A549 (cell line): ENCODE measurements around the gene CGB3. TPM values are rescaled to one million over a fixed set of nuclear protein-coding genes. Genes with fewer than 3 reads are reported as not detected.

Source experiments
- ATAC-seq, 2 experiments: fragments of 200-7000 bp in 1 of 2; fragments of >200 bp in 1 of 2; cut with Nextera tagmentation in 1 of 2; cut with Tn5 transposase in 1 of 2; 3 replicates each; pipeline versions ENCODE4 v1.8.0 to v1.9.1; 2018 to 2020; ENCODE audit warnings: mild to moderate bottlenecking in 1 of 2, moderate library complexity in 1 of 2
- CTCF ChIA-PET: fragments of 300-600 bp; sonication (Branson Sonifier 250); formaldehyde crosslinking; extraction: SDS; loops from one replicate; lab custom pipeline; 2021; ENCODE audit warnings: antibody characterized with exemption, inconsistent platforms; lab: Yijun Ruan, JAX
- POLR2A ChIA-PET: fragments of 350-600 bp; formaldehyde crosslinking; extraction: SDS; loops from one replicate; lab custom pipeline; 2021; ENCODE audit warnings: antibody characterized with exemption, inconsistent platforms; lab: Yijun Ruan, JAX
- DNase-seq, 2 experiments: peaks; one replicate each; pipeline versions ENCODE4 v3.0.0 to v3.0.0-alpha.2; 2011 to 2016; ENCODE audit warnings: low read depth in 1 of 2, low spot score in 1 of 2
- FAIRE-seq: peaks from 2 replicates; lab custom pipeline; 2011; peaks lifted over from hg19 to GRCh38; lab: Jason Lieb, UNC
- H3K27ac ChIP-seq, 2 experiments: fragments of >200 bp; sonication (Bioruptor Twin); formaldehyde crosslinking; 3 replicates each; pipeline ENCODE4 v1.5.1; 2016 to 2017
- H3K4me1 ChIP-seq: fragments of >200 bp; sonication (Bioruptor Twin); formaldehyde crosslinking; 3 replicates; pipeline ENCODE4 v1.6.1; 2016
- H3K4me2 ChIP-seq: fragments of >200 bp; sonication (Bioruptor Twin); formaldehyde crosslinking; 3 replicates; pipeline ENCODE4 v1.6.1; 2016
- H3K4me3 ChIP-seq: fragments of >200 bp; sonication (Bioruptor Twin); formaldehyde crosslinking; 3 replicates; pipeline ENCODE4 v1.5.1; 2016
- H3K9me3 ChIP-seq: fragments of >200 bp; sonication (Bioruptor Twin); formaldehyde crosslinking; 3 replicates; pipeline ENCODE4 v1.6.1; 2016
- CBX2 ChIP-seq: fragments of 200-600 bp; sonication (generic); IDR thresholded peaks from 2 replicates; pipeline ENCODE4 v1.6.1; 2016; ENCODE audit warnings: low read depth, mild to moderate bottlenecking, borderline replicate concordance
- CHD4 ChIP-seq: fragments of 200-600 bp; sonication (generic); IDR thresholded peaks from 2 replicates; pipeline ENCODE4 v1.6.1; 2016; ENCODE audit warnings: antibody characterized with exemption, mild to moderate bottlenecking, borderline replicate concordance
- EHF ChIP-seq: fragments of 250-450 bp; sonication (Bioruptor Pico); IDR thresholded peaks from 2 replicates; pipeline ENCODE4 v1.5.0; 2020; ENCODE audit warnings: mild to moderate bottlenecking
- EP300 ChIP-seq, 2 experiments: fragments of >200 bp; sonication (Bioruptor Twin); formaldehyde crosslinking; IDR thresholded peaks; 2 replicates in 1 of 2; 3 replicates in 1 of 2; pipeline ENCODE4 v1.6.1; 2016 to 2017
- FOSB ChIP-seq: fragments of 250-450 bp; sonication (Bioruptor Pico); IDR thresholded peaks from 2 replicates; pipeline ENCODE4 v1.5.0; 2020; ENCODE audit warnings: mild to moderate bottlenecking, moderate library complexity
- FOXS1 ChIP-seq: fragments of 250-450 bp; sonication (Bioruptor Pico); IDR thresholded peaks from 2 replicates; pipeline ENCODE4 v1.5.0; 2020; ENCODE audit warnings: mild to moderate bottlenecking, moderate library complexity
- HDAC2 ChIP-seq: fragments of 200-600 bp; sonication (generic); IDR thresholded peaks from 2 replicates; pipeline ENCODE4 v1.6.1; 2016
- HOXB5 ChIP-seq: fragments of 250-450 bp; sonication (Bioruptor Pico); IDR thresholded peaks from 2 replicates; pipeline ENCODE4 v1.5.0; 2020; ENCODE audit warnings: mild to moderate bottlenecking, moderate library complexity
- JUNB ChIP-seq: fragments of >200 bp; sonication (Bioruptor Twin); formaldehyde crosslinking; IDR thresholded peaks from 2 replicates; pipeline ENCODE4 v1.6.1; 2016
- KDM1A ChIP-seq: fragments of 200-600 bp; sonication (generic); IDR thresholded peaks from 2 replicates; pipeline ENCODE4 v1.6.1; 2016; ENCODE audit warnings: low read depth, mild to moderate bottlenecking
- KDM5A ChIP-seq: fragments of 200-600 bp; sonication (generic); IDR thresholded peaks from 2 replicates; pipeline ENCODE4 v1.6.1; 2016; ENCODE audit warnings: antibody characterized with exemption, mild to moderate bottlenecking
- MAFK ChIP-seq: fragments of 450-650 bp; IDR thresholded peaks from 2 replicates; pipeline ENCODE4 v1.6.1; 2014; ENCODE audit not compliant: partially characterized antibody
- MAZ ChIP-seq: fragments of 150-350 bp; IDR thresholded peaks from 2 replicates; pipeline ENCODE4 v1.6.1; 2014; ENCODE audit warnings: antibody characterized with exemption, low read depth, low read length, borderline replicate concordance
- NPAS2 ChIP-seq: fragments of 250-450 bp; sonication (Bioruptor Pico); IDR thresholded peaks from 2 replicates; pipeline ENCODE4 v1.8.0; 2022; ENCODE audit warnings: mild to moderate bottlenecking, moderate library complexity, borderline replicate concordance
- NR3C1 ChIP-seq: fragments of >200 bp; sonication (Bioruptor Twin); formaldehyde crosslinking; IDR thresholded peaks from 3 replicates; pipeline ENCODE4 v1.6.1; 2017
- PHF8 ChIP-seq: fragments of 200-600 bp; sonication (generic); IDR thresholded peaks from 2 replicates; pipeline ENCODE4 v1.6.1; 2016; ENCODE audit warnings: low read depth, mild to moderate bottlenecking, antibody characterized with exemption, moderate library complexity, borderline replicate concordance
- POLR2AphosphoS2 ChIP-seq: conservative IDR thresholded peaks from 2 replicates; pipeline ENCODE4 v1.6.1; 2012; ENCODE audit warnings: low read length, improper control_type of control experiment, inconsistent platforms
- SMC3 ChIP-seq: fragments of >200 bp; sonication (Bioruptor Twin); formaldehyde crosslinking; IDR thresholded peaks from 3 replicates; pipeline ENCODE4 v1.6.1; 2018; ENCODE audit warnings: inconsistent platforms
- TFCP2L1 ChIP-seq: fragments of 250-450 bp; sonication (Bioruptor Pico); IDR thresholded peaks from 2 replicates; pipeline ENCODE4 v1.5.0; 2021; ENCODE audit warnings: mild to moderate bottlenecking
- WGBS: methylation state at CpG from one replicate; pipeline ENCODE4 v1.1.6; 2017; ENCODE audit errors: missing lambda C conversion rate; 5-methylcytosine and 5-hydroxymethylcytosine counted together
- polyA plus RNA-seq, 4 experiments: library from polyadenylated mRNA; depleted of rRNA in 3 of 4; stranded (reverse); fragments of >200 nt; fragmentation: RNase III in 1 of 4; extraction: RNeasy Plus Mini Kit Qiagen cat#74134 plus additional on column Dnase treatment in 1 of 4; gene quantifications; 2 replicates in 3 of 4; 3 replicates in 1 of 4; pipeline ENCODE4 v1.2.3, GENCODE V29; 2011 to 2017
- TF ChIP-seq, protein P1 (sequence below): IDR thresholded peaks from 2 replicates; pipeline ENCODE4 v1.6.1; 2012; ENCODE audit warnings: low read depth, borderline replicate concordance
- TF ChIP-seq, protein P2 (sequence below): IDR thresholded peaks from 2 replicates; pipeline ENCODE4 v1.6.1; 2012
- TF ChIP-seq, protein P3 (sequence below): IDR thresholded peaks from 2 replicates; pipeline ENCODE4 v1.6.1; 2012
- TF ChIP-seq, protein P4 (sequence below): fragments of 250-450 bp; sonication (Bioruptor Pico); IDR thresholded peaks from 2 replicates; pipeline ENCODE4 v1.5.0; 2021; ENCODE audit warnings: mild to moderate bottlenecking, moderate library complexity, borderline replicate concordance

CGB3 gene
- polyA plus RNA-seq, 2 of the 4 experiments (the other 2 are of a cell fraction): 0.13 TPM; not detected in 1

DNA sequence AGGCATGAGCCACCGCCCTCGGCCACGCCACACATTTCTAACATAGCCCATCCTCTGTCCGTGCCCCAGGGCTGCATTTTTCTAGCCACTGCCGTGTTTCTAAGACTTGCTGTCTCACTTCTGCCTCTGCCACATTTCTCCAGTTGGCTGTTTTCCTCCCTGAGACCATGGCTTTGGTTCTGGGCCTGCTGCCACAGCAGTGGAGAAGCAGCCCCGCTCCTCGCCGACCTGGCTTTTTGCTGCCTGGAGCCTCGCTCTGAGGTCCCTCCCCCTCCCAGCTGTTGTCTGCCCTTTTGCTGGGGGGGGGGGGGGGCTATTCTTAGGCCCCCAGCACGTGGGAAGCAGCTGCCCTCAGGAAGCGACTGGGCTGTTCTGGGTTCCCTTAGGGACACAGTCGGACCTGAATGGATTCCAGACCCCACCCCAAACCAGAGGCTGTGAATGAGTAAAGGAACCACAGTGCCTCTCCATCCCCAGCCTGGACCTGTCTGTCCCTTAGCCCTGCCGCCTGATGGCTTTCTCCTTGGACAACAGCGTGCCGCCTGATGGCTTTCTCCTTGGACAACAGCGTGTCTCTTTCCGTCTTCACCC lies 34.3 kb downstream of the CGB3 start:
- Histone ChIP-seq H3K4me3 (no peak overlapping the region), H3K9me3 (no peaks in the 10 kb centered on the region), H3K4me2 (no peak overlapping the region)
- DNase-seq (no peak), FAIRE-seq (no peak), ATAC-seq (no peak)
- CTCF ChIA-PET: interaction anchor here (0.6 to 14.7 kb wide), 7 partner anchors 8 to 292 kb away, joined by 3 to 408 read pairs (median 5); partner anchors contain the start of genes CGB7 and LHB
- 85% methylated on average over 17 of the region's 17 CpGs for WGBS
- TF ChIP-seq SMC3: no peak
- TF ChIP-seq, all 56 proteins: peak for 0
- Histone ChIP-seq H3K4me1 (peaks cover 12% of the 10 kb centered on the region), H3K27ac (no peak overlapping the region)
- POLR2A ChIA-PET: no interaction called here

DNA sequence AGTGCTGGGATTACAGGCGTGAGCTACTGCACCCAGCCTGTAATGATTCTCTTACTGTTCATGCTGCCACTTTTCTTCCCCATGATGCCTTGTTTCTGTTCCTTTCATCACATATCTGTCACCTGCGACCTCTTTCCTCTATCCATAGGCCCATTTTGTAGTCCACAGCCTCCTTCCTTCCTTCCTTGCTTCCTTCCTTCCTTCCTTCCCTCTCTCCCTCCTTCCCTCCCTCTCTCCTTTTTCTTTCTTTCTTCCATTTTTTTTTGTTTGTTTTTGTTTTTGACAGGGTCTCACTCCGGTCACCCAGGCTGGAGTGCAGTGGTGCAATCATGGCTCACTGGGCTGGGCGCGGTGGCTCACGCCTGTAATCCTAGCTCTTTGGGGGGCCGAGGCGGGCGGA lies 35.3 kb downstream of the CGB3 start:
- DNase-seq: no peak
- FAIRE-seq: no peak
- H3K9me3 ChIP-seq: no peaks in the 10 kb centered on the region
- peaks cover 9% of the 10 kb centered on the region for H3K4me1 ChIP-seq
- no peak for ATAC-seq
- CTCF ChIA-PET: interaction anchor here (0.6 to 14.7 kb wide), 5 partner anchors 9 to 291 kb away, joined by 3 to 408 read pairs (median 4); partner anchors contain the start of gene LHB
- 93% methylated on average over 9 of the region's 9 CpGs for WGBS
- H3K4me2 ChIP-seq: no peak overlapping the region
- TF ChIP-seq CBX2 (no peak), EHF (CRISPR knock-in tag) (no peak), FOXS1 (CRISPR knock-in tag) (no peak), JUNB (no peak), SMC3 (no peak), KDM5A (no peak), MAZ (no peak), NPAS2 (CRISPR knock-in tag) (no peak), HDAC2 (no peak), NR3C1 (no peak), HOXB5 (CRISPR knock-in tag) (no peak)
- TF ChIP-seq, protein P1, sequence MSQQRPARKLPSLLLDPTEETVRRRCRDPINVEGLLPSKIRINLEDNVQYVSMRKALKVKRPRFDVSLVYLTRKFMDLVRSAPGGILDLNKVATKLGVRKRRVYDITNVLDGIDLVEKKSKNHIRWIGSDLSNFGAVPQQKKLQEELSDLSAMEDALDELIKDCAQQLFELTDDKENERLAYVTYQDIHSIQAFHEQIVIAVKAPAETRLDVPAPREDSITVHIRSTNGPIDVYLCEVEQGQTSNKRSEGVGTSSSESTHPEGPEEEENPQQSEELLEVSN: no peak
- TF ChIP-seq, protein P2, sequence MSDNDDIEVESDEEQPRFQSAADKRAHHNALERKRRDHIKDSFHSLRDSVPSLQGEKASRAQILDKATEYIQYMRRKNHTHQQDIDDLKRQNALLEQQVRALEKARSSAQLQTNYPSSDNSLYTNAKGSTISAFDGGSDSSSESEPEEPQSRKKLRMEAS: no peak
- TF ChIP-seq, protein P3, sequence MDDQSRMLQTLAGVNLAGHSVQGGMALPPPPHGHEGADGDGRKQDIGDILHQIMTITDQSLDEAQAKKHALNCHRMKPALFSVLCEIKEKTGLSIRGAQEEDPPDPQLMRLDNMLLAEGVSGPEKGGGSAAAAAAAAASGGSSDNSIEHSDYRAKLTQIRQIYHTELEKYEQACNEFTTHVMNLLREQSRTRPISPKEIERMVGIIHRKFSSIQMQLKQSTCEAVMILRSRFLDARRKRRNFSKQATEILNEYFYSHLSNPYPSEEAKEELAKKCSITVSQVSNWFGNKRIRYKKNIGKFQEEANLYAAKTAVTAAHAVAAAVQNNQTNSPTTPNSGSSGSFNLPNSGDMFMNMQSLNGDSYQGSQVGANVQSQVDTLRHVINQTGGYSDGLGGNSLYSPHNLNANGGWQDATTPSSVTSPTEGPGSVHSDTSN: no peak
- TF ChIP-seq, all 56 proteins: peak for 0
- Histone ChIP-seq H3K4me3 (no peak overlapping the region), H3K27ac (no peak overlapping the region)
- POLR2A ChIA-PET: no interaction called here

DNA sequence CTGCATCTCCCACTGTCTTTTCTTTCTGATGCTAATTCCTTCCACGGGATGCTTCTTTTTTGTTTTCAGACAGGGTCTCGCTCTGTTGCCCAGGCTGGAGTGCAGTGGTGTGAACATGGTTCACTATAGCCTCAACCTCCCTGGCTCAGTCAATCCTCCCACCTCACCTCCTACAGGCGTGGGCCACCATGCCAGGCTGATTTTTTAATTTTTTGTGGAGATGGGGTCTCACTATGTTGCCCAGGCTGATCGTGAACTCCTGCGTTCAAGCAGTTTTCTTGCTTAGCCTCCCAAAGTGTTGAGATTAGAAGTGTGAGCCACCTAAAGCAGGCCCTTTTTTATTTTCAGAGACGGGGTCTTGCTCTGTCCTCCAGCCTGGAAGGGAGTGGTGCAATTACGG lies 35.8 kb downstream of the CGB3 start:
- ChIA-PET CTCF (interaction anchor here (13.4 to 14.7 kb wide), 2 partner anchors 10 to 22 kb away, joined by 360 to 408 read pairs; partner anchors contain the start of gene LHB), POLR2A (no interaction called here)
- no peak for FAIRE-seq
- H3K27ac ChIP-seq: no peak overlapping the region
- ATAC-seq: no peak
- peaks cover 9% of the 10 kb centered on the region for H3K4me1 ChIP-seq
- no peak overlapping the region for H3K4me2 ChIP-seq
- no peak for DNase-seq
- no peak overlapping the region for H3K4me3 ChIP-seq
- no peak for TF ChIP-seq POLR2AphosphoS2
- no peak for TF ChIP-seq NR3C1
- TF ChIP-seq MAFK: no peak
- no peak for TF ChIP-seq KDM1A
- no peak for TF ChIP-seq EP300 (IDR thresholded peaks at IDR 0.05)
- 96% methylated on average over 7 of the region's 7 CpGs for WGBS
- no peaks in the 10 kb centered on the region for H3K9me3 ChIP-seq

DNA sequence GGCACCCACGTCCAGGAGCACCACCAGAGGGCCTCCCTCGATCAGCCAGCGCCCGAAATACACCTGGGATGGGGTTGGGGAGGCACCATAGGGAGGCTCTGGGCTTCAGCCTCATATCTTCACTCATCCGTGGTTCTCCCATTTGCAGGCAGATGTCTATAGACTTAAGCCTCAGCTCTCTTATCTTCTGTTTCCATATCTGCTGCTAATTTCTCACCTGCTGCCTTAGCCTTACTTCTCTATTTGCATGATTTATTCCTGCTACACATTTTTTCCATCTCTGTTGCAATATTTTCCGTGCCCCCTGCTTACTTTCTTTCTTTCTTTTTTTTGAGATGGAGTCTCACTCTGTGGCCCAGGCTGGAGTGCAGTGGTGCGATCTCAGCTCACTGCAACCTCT lies 36.8 kb downstream of the CGB3 start:
- CTCF ChIA-PET: interaction anchor here (0.7 to 19.0 kb wide), 11 partner anchors 8 to 200 kb away, joined by 3 to 360 read pairs (median 3); partner anchors contain the start of genes GYS1 and RUVBL2
- H3K27ac ChIP-seq: no peak overlapping the region
- ATAC-seq: peak; percentile 7 to 10; a peak in 1 of 6 replicates

More for the DNA sequence above, 36.8 kb downstream of the CGB3 start:
- no peak overlapping the region for H3K4me3 ChIP-seq
- DNase-seq (no peak), FAIRE-seq (no peak)
- POLR2A ChIA-PET: interaction anchor here (1.0 kb wide), 1 partner anchor 115 kb away, joined by 3 read pairs; the partner anchor contains the start of gene PPP1R15A
- no peak overlapping the region for H3K4me2 ChIP-seq
- TF ChIP-seq TFCP2L1: no peak
- no peak for TF ChIP-seq EHF (CRISPR knock-in tag)
- TF ChIP-seq CHD4: no peak
- TF ChIP-seq MAFK: no peak
- no peak for TF ChIP-seq SMC3
- no peak for TF ChIP-seq PHF8
- TF ChIP-seq HOXB5 (CRISPR knock-in tag): no peak
- no peak for TF ChIP-seq MAZ
- TF ChIP-seq, protein P4, sequence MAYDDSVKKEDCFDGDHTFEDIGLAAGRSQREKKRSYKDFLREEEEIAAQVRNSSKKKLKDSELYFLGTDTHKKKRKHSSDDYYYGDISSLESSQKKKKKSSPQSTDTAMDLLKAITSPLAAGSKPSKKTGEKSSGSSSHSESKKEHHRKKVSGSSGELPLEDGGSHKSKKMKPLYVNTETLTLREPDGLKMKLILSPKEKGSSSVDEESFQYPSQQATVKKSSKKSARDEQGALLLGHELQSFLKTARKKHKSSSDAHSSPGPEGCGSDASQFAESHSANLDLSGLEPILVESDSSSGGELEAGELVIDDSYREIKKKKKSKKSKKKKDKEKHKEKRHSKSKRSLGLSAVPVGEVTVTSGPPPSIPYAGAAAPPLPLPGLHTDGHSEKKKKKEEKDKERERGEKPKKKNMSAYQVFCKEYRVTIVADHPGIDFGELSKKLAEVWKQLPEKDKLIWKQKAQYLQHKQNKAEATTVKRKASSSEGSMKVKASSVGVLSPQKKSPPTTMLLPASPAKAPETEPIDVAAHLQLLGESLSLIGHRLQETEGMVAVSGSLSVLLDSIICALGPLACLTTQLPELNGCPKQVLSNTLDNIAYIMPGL: no peak
- TF ChIP-seq FOSB (CRISPR knock-in tag): no peak
- TF ChIP-seq, all 56 proteins: peak for 0
- Histone ChIP-seq H3K9me3 (no peaks in the 10 kb centered on the region), H3K4me1 (peaks cover 9% of the 10 kb centered on the region)
- 84% methylated on average over 7 of the region's 7 CpGs for WGBS
